ENCODE measurements around the gene EMC6.
A peak's percentile ranks its signal among the peaks of the same experiment; 100 is the strongest.

Gene EMC6

DNA sequence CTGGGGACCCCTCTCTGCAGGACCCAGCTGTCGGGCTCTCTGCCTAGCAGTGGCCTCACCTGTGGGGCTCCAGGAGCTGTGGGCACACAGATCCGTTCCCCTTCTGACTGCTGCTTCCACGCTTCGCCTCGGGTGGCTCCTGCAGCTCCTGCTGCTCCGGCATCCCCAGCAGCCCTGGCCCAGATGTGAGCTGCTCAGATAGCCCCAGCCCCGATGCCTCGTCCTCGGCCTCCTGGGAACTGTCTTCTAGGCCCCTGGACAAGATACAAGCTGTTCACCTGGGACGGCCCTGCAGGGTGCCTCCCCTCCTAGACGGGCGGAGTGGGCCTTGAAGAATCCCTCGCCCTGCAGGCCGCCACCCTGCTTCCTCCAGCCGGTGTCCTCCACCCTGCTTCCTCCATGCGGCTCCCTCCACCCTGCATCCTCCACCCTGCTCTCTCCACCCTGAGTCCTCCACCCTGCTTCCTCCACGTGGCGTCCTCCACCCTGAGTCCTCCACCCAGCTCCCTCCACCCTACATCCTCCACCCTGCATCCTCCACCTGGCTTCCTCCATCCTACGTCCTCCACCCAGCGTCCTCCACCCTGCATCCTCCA is 11.0 kb downstream of the EMC6 start:
- TF ChIP-seq CTCF (IDR thresholded peaks at IDR 0.05; ENCODE audit: borderline replicate concordance, control extremely low read depth, extremely low read depth, insufficient read depth, missing control alignments) = no peak
- in situ Hi-C loops (cut with MboI; ENCODE audit: low sequenced_read_pairs, unreplicated experiment) = no loop called here
- DNase-seq (ENCODE audit: low spot score) = no peak

DNA sequence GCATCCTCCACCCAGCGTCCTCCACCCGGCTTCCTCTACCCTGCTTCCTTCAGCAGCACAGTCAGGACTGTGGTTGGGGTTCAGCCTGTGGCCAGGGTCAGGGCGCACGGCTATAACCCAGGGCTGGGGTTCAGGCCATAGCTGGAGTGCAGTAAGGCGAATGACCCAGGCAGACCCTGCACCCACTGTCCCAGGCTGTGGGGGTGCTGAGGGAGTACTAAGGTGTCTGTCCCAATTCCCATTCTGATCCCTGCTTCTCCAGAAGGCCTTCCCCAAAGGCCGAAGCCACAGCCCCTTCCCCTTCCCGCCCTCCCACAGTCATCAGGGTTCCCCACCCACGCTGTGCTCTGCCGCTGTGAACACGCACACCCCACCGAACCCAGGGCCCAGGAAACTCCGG is 12.4 kb downstream of the EMC6 start:
- TF ChIP-seq CTCF (IDR thresholded peaks at IDR 0.05; ENCODE audit: borderline replicate concordance, control extremely low read depth, extremely low read depth, insufficient read depth, missing control alignments) = no peak
- in situ Hi-C loops (cut with MboI; ENCODE audit: low sequenced_read_pairs, unreplicated experiment) = no loop called here
- DNase-seq (ENCODE audit: low spot score) = no peak

DNA sequence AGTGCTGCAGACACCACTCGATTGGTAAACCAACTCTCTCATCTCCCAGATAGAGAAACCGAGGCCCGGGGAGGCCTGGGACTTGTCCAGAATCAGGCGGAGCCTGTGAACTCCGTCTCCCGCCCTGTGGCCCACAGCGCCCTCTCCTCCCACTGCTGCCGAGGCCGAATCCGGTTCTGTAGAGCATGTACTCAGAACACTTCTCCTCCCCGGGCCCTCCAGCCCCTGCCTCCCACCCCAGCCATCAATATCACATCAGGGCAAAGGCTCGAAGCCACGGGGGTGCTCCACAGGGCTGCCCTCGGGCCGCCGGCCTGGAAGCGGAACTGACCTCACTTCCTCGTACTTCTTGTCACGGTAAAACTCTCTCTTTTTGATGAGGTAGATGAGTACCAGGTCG is 13.0 kb downstream of the EMC6 start:
- DNase-seq (ENCODE audit: low spot score) = no peak
- in situ Hi-C loops (cut with MboI; ENCODE audit: low sequenced_read_pairs, unreplicated experiment) = no loop called here
- TF ChIP-seq CTCF (IDR thresholded peaks at IDR 0.05; ENCODE audit: borderline replicate concordance, control extremely low read depth, extremely low read depth, insufficient read depth, missing control alignments) = no peak

- in situ Hi-C loops (cut with MboI; ENCODE audit: low sequenced_read_pairs, unreplicated experiment) = no loop called here
- DNase-seq (ENCODE audit: low spot score) = no peak
- no peak for TF ChIP-seq CTCF (IDR thresholded peaks at IDR 0.05; ENCODE audit: borderline replicate concordance, control extremely low read depth, extremely low read depth, insufficient read depth, missing control alignments)
Measured at GRCh38 chr17:3682033-3682432, 13.4 kb downstream of the EMC6 start.

GRCh38 chr17:3683054-3683511 is 14.5 kb downstream of the EMC6 start:
- in situ Hi-C loops (cut with MboI; ENCODE audit: low sequenced_read_pairs, unreplicated experiment) = no loop called here
- DNase-seq (ENCODE audit: low spot score) = peak; percentile 88
- peak; percentile 98 for TF ChIP-seq CTCF (IDR thresholded peaks at IDR 0.05; ENCODE audit: borderline replicate concordance, control extremely low read depth, extremely low read depth, insufficient read depth, missing control alignments)

DNA sequence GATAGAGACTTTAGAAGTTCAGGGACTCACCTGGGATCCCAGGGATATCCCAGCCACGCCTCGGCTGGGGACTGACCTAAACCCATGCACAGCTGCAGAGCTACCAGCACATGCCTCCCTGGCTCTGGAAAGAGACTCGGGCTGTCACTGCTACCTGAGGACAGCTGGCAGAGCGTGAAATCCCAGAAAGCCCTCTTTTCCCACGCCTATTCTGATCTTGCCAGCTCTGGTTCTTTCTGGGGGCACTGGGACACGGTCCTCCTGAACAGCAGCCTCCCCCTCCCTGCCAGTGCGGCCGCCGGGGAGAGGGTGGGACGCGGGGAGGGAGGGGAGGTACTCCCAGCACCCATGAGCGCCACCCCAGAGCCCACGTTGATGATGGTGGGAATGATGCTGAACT is 16.6 kb downstream of the EMC6 start:
- DNase-seq (ENCODE audit: low spot score) = no peak
- TF ChIP-seq CTCF (IDR thresholded peaks at IDR 0.05; ENCODE audit: borderline replicate concordance, control extremely low read depth, extremely low read depth, insufficient read depth, missing control alignments) = no peak
- in situ Hi-C loops (cut with MboI; ENCODE audit: low sequenced_read_pairs, unreplicated experiment) = no loop called here
